Activated CD4-positive, alpha-beta T cell treated with anti-CD3 and anti-CD28 coated beads, Interleukin-2, amount 10 ng/mL, durations not matched to agents 24 days and 14 days (primary cell): Measurements from ENCODE around the gene AMFR. TPM values are rescaled to one million over a fixed set of nuclear protein-coding genes. Genes with fewer than 3 reads are reported as not detected.

Experiments
- DNase-seq: peaks from one replicate; pipeline ENCODE4 v3.0.0; 2022
- H3K27ac Mint-ChIP-seq: one replicate; pipeline ENCODE4 v1.8.0; 2022; ENCODE audit warnings: mild to moderate bottlenecking, mixed read lengths
- H3K27me3 Mint-ChIP-seq: one replicate; pipeline ENCODE4 v1.8.0; 2022; ENCODE audit warnings: mixed read lengths
- H3K36me3 Mint-ChIP-seq: one replicate; pipeline ENCODE4 v1.8.0; 2022; ENCODE audit warnings: low read depth, mild to moderate bottlenecking, mixed read lengths
- H3K4me1 Mint-ChIP-seq: one replicate; pipeline ENCODE4 v1.8.0; 2021; ENCODE audit warnings: mixed read lengths
- H3K4me3 Mint-ChIP-seq: one replicate; pipeline ENCODE4 v1.8.0; 2022; ENCODE audit warnings: mild to moderate bottlenecking, moderate library complexity, mixed read lengths
- H3K9me3 Mint-ChIP-seq: one replicate; pipeline ENCODE4 v1.8.0; 2021; ENCODE audit warnings: mixed read lengths
- intact Hi-C: fragments of 100-400 bp; cut with micrococcal nuclease; formaldehyde crosslinking; loops from one replicate; pipeline ENCODE4 v1.15.1; 2023
- total RNA-seq: library from RNA; stranded (reverse); gene quantifications from 2 replicates; pipeline ENCODE4 v1.2.3, GENCODE V29; 2022

The AMFR gene
- 50.6 and 52.3 TPM in 2 replicates for total RNA-seq

- H3K9me3 Mint-ChIP-seq: no peaks in the 10 kb centered on the region
- peak; percentile 94 for DNase-seq
- H3K4me3 Mint-ChIP-seq: peak within 1 kb of the TSS; percentile 99
- H3K27me3 Mint-ChIP-seq: no peaks in the 10 kb centered on the region
- H3K4me1 Mint-ChIP-seq: peaks cover 30% of the 10 kb centered on the region
- intact Hi-C loops: loop anchor here (1.0 to 10.0 kb wide), 4 partner anchors 22 to 231 kb away; partner anchors contain the start of genes GNAO1, NUDT21 and OGFOD1
- peak within 1 kb of the TSS; percentile 91 for H3K27ac Mint-ChIP-seq
- H3K36me3 Mint-ChIP-seq: peaks cover 14% of the 10 kb centered on the region
Measured at GRCh38 chr16:56425439-56425832, at the start of gene AMFR. AMFR (minus strand) TSS chr16:56425545; CDS start chr16:56425327, 218 bp downstream.

- Mint-ChIP-seq H3K4me3 (no peak overlapping the region), H3K36me3 (peaks cover 71% of the 10 kb centered on the region), H3K9me3 (no peaks in the 10 kb centered on the region), H3K27ac (no peak overlapping the region), H3K4me1 (no peaks in the 10 kb centered on the region), H3K27me3 (no peaks in the 10 kb centered on the region)
- DNase-seq: no peak
- intact Hi-C loops: no loop called here
Measured at GRCh38 chr16:56470666-56471065, 45.3 kb upstream of the AMFR start.

- peaks cover 2% of the 10 kb centered on the region for H3K4me1 Mint-ChIP-seq
- no peak for DNase-seq
- no peak overlapping the region for H3K27ac Mint-ChIP-seq
- H3K36me3 Mint-ChIP-seq: peaks cover 70% of the 10 kb centered on the region
- intact Hi-C loops: no loop called here
- H3K9me3 Mint-ChIP-seq: no peaks in the 10 kb centered on the region
- H3K27me3 Mint-ChIP-seq: no peaks in the 10 kb centered on the region
- H3K4me3 Mint-ChIP-seq: no peak overlapping the region
Measured at GRCh38 chr16:56470232-56470631, 44.9 kb upstream of the AMFR start.

GRCh38 chr16:56469748-56470147 lies 44.4 kb upstream of the AMFR start:
- H3K36me3 Mint-ChIP-seq: peaks cover 66% of the 10 kb centered on the region

GRCh38 chr16:56468800-56469199 lies 43.5 kb upstream of the AMFR start:
- peaks cover 2% of the 10 kb centered on the region for H3K4me1 Mint-ChIP-seq
- intact Hi-C loops: no loop called here
- H3K4me3 Mint-ChIP-seq: no peak overlapping the region
- H3K9me3 Mint-ChIP-seq: no peaks in the 10 kb centered on the region
- no peaks in the 10 kb centered on the region for H3K27me3 Mint-ChIP-seq
- no peak overlapping the region for H3K27ac Mint-ChIP-seq
- DNase-seq: no peak
- peaks cover 73% of the 10 kb centered on the region for H3K36me3 Mint-ChIP-seq

More at GRCh38 chr16:56469748-56470147, 44.4 kb upstream of the AMFR start:
- intact Hi-C loops: no loop called here
- peaks cover 2% of the 10 kb centered on the region for H3K4me1 Mint-ChIP-seq
- DNase-seq: no peak
- H3K9me3 Mint-ChIP-seq: no peaks in the 10 kb centered on the region
- no peak overlapping the region for H3K27ac Mint-ChIP-seq
- H3K27me3 Mint-ChIP-seq: no peaks in the 10 kb centered on the region
- no peak overlapping the region for H3K4me3 Mint-ChIP-seq

GRCh38 chr16:56466344-56466743 lies 41.0 kb upstream of the AMFR start:
- no peak overlapping the region for H3K27ac Mint-ChIP-seq
- H3K36me3 Mint-ChIP-seq: peaks cover 74% of the 10 kb centered on the region
- intact Hi-C loops: no loop called here

GRCh38 chr16:56463153-56463552 lies 37.8 kb upstream of the AMFR start:
- Mint-ChIP-seq H3K4me3 (no peak overlapping the region), H3K4me1 (peaks cover 3% of the 10 kb centered on the region), H3K27me3 (no peaks in the 10 kb centered on the region), H3K27ac (no peak overlapping the region), H3K36me3 (peaks cover 69% of the 10 kb centered on the region), H3K9me3 (no peaks in the 10 kb centered on the region)
- no peak for DNase-seq
- intact Hi-C loops: no loop called here

More at GRCh38 chr16:56466344-56466743, 41.0 kb upstream of the AMFR start:
- Mint-ChIP-seq H3K9me3 (no peaks in the 10 kb centered on the region), H3K27me3 (no peaks in the 10 kb centered on the region), H3K4me1 (peaks cover 2% of the 10 kb centered on the region), H3K4me3 (no peak overlapping the region)
- DNase-seq: no peak

GRCh38 chr16:56462064-56462796 lies 36.9 kb upstream of the AMFR start:
- H3K36me3 Mint-ChIP-seq: peaks cover 66% of the 10 kb centered on the region
- peaks cover 7% of the 10 kb centered on the region for H3K4me1 Mint-ChIP-seq
- no peak for DNase-seq
- H3K27me3 Mint-ChIP-seq: no peaks in the 10 kb centered on the region
- H3K27ac Mint-ChIP-seq: no peak overlapping the region
- no peaks in the 10 kb centered on the region for H3K9me3 Mint-ChIP-seq
- H3K4me3 Mint-ChIP-seq: no peak overlapping the region
- intact Hi-C loops: no loop called here

GRCh38 chr16:56460101-56460500 lies 34.8 kb upstream of the AMFR start:
- H3K27me3 Mint-ChIP-seq: no peaks in the 10 kb centered on the region

GRCh38 chr16:56457927-56458470 lies 32.7 kb upstream of the AMFR start:
- no peaks in the 10 kb centered on the region for H3K27me3 Mint-ChIP-seq
- H3K27ac Mint-ChIP-seq: no peak overlapping the region
- H3K4me3 Mint-ChIP-seq: no peak overlapping the region
- intact Hi-C loops: loop anchor here (10.0 kb wide), 1 partner anchor 727 kb away; the partner anchor contains the start of genes PSME3IP1 and RSPRY1
- H3K36me3 Mint-ChIP-seq: peaks cover 70% of the 10 kb centered on the region
- H3K9me3 Mint-ChIP-seq: no peaks in the 10 kb centered on the region
- H3K4me1 Mint-ChIP-seq: peaks cover 15% of the 10 kb centered on the region
- DNase-seq: no peak

More at GRCh38 chr16:56460101-56460500, 34.8 kb upstream of the AMFR start:
- Mint-ChIP-seq H3K9me3 (no peaks in the 10 kb centered on the region), H3K4me3 (no peak overlapping the region), H3K36me3 (peaks cover 67% of the 10 kb centered on the region), H3K4me1 (peaks cover 12% of the 10 kb centered on the region), H3K27ac (no peak overlapping the region)
- intact Hi-C loops: no loop called here
- no peak for DNase-seq

GRCh38 chr16:56451753-56452689 lies 26.7 kb upstream of the AMFR start:
- peak; percentile 68 for DNase-seq
- no peaks in the 10 kb centered on the region for H3K9me3 Mint-ChIP-seq
- peaks cover 42% of the 10 kb centered on the region for H3K4me1 Mint-ChIP-seq
- peak overlapping the region; percentile 95 for H3K27ac Mint-ChIP-seq
- intact Hi-C loops: loop anchor here (1.0 to 10.0 kb wide), 5 partner anchors 27 to 733 kb away; partner anchors contain the start of genes AMFR, HERPUD1, MT2A and PSME3IP1
- peaks cover 55% of the 10 kb centered on the region for H3K36me3 Mint-ChIP-seq
- peak overlapping the region; percentile 94 for H3K4me3 Mint-ChIP-seq
- no peaks in the 10 kb centered on the region for H3K27me3 Mint-ChIP-seq

- Mint-ChIP-seq H3K27me3 (no peaks in the 10 kb centered on the region), H3K36me3 (peaks cover 52% of the 10 kb centered on the region)
- intact Hi-C loops: loop anchor here (1.0 to 10.0 kb wide), 5 partner anchors 26 to 734 kb away; partner anchors contain the start of genes AMFR, HERPUD1, MT2A and PSME3IP1
Measured at GRCh38 chr16:56450986-56451752, 25.8 kb upstream of the AMFR start, which contains the start of the genes NUDT21 and OGFOD1. NUDT21 (minus strand) TSS chr16:56451332; CDS start chr16:56451202, 130 bp downstream. OGFOD1 (plus strand) TSS chr16:56451554; CDS start chr16:56451613, 59 bp downstream.

More at GRCh38 chr16:56450986-56451752, 25.8 kb upstream of the AMFR start, which contains the start of the genes NUDT21 and OGFOD1:
- Mint-ChIP-seq H3K4me1 (peaks cover 41% of the 10 kb centered on the region), H3K4me3 (peak within 1 kb of the TSS; percentile 94), H3K27ac (peak within 1 kb of the TSS; percentile 95), H3K9me3 (no peaks in the 10 kb centered on the region)
- DNase-seq: peak; percentile 97
